Tibial artery (tissue), 4 donors: ENCODE data around the gene SLC25A21.

Experiments
- DNase-seq, 2 donors: peaks; one replicate each; pipeline ENCODE4 v3.0.0-alpha.2; 2019
- H3K27ac ChIP-seq, 2 donors: fragments of 200-600 bp; sonication (generic) in 1 of 2; 1 replicate in 1 of 2; 2 replicates in 1 of 2; pipeline ENCODE4 v1.5.1; 2018 to 2019; ENCODE audit warnings: mild to moderate bottlenecking in 1 of 2
- H3K27me3 ChIP-seq, 2 donors: fragments of 200-600 bp; sonication (generic) in 1 of 2; one replicate each; pipeline versions ENCODE4 v1.5.1 to v1.6.0; 2016 to 2019
- H3K36me3 ChIP-seq, 3 donors: fragments of 200-600 bp; sonication (generic) in 2 of 3; one replicate each; pipeline ENCODE4 v1.5.1; 2016 to 2019; ENCODE audit warnings: mild to moderate bottlenecking in 2 of 3
- H3K4me1 ChIP-seq, 4 donors: fragments of 200-600 bp; sonication (generic) in 2 of 4; 1 replicate in 3 of 4; 2 replicates in 1 of 4; pipeline ENCODE4 v1.5.1; 2016 to 2019
- H3K4me3 ChIP-seq, 2 donors: fragments of 200-600 bp; sonication (generic) in 1 of 2; 1 replicate in 1 of 2; 2 replicates in 1 of 2; pipeline ENCODE4 v1.5.1; 2018 to 2019; ENCODE audit warnings: mild to moderate bottlenecking in 2 of 2
- H3K9me3 ChIP-seq, 3 donors: fragments of 200-600 bp; sonication (generic) in 1 of 3; one replicate each; pipeline ENCODE4 v1.5.1; 2016 to 2019
- intact Hi-C: fragments of 100-400 bp; cut with DNase I; formaldehyde crosslinking; loops from one replicate; pipeline ENCODE4 v1.15.0; 2023; ENCODE audit warnings: low total_unique reads
- TF ChIP-seq, protein P1 (sequence below), 2 experiments: fragments of 200-600 bp in 1 of 2; fragments of 450-650 bp in 1 of 2; IDR thresholded peaks; one replicate each; pipeline ENCODE4 v1.5.1; 2017 to 2019; ENCODE audit warnings: antibody characterized with exemption in 2 of 2, mild to moderate bottlenecking in 1 of 2, moderate library complexity in 1 of 2

The SLC25A21 gene

GRCh38 chr14:36857842-36858445 is 314.5 kb downstream of the SLC25A21 start:
- H3K4me1 ChIP-seq, result peaks cover 0 to 8% (median 3%) of the 10 kb centered on the region in 4 donors
- H3K27ac ChIP-seq, result no peak overlapping the region
- TF ChIP-seq, protein P1, sequence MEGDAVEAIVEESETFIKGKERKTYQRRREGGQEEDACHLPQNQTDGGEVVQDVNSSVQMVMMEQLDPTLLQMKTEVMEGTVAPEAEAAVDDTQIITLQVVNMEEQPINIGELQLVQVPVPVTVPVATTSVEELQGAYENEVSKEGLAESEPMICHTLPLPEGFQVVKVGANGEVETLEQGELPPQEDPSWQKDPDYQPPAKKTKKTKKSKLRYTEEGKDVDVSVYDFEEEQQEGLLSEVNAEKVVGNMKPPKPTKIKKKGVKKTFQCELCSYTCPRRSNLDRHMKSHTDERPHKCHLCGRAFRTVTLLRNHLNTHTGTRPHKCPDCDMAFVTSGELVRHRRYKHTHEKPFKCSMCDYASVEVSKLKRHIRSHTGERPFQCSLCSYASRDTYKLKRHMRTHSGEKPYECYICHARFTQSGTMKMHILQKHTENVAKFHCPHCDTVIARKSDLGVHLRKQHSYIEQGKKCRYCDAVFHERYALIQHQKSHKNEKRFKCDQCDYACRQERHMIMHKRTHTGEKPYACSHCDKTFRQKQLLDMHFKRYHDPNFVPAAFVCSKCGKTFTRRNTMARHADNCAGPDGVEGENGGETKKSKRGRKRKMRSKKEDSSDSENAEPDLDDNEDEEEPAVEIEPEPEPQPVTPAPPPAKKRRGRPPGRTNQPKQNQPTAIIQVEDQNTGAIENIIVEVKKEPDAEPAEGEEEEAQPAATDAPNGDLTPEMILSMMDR (IDR thresholded peaks at IDR 0.05), result no peak
- H3K9me3 ChIP-seq, result no peaks in the 10 kb centered on the region
- intact Hi-C loops, result no loop called here
- H3K4me3 ChIP-seq, result no peak overlapping the region
- no peaks in the 10 kb centered on the region for H3K36me3 ChIP-seq
- no peaks in the 10 kb centered on the region for H3K27me3 ChIP-seq
- peak in 1 of 2 donors; percentile 59 for DNase-seq

DNA sequence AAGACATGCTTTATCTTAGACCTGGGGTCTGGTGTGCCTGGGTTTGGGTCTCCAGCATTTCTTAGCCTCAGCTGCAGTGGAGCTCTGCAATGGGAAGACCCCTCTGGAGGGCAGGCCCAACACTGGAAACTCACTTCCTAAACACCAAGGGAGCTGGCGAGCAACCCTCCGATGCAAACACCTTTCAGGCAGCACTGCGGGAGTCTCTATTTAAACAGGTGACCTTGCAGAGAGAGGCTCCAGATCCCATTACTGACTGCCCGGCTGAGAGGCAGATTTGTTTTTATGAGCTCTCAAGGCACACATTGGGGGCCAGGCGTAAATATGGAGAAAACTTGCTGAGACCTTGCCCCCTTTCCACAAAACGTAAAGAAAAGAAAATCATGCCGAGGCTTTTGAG is 315.3 kb downstream of the SLC25A21 start:
- intact Hi-C loops, result no loop called here

GRCh38 chr14:36856095-36856878 is 316.1 kb downstream of the SLC25A21 start:
- Histone ChIP-seq H3K9me3 (no peaks in the 10 kb centered on the region), H3K4me1 (peaks cover 0 to 8% (median 3%) of the 10 kb centered on the region in 4 donors), H3K27ac (no peak overlapping the region), H3K27me3 (no peaks in the 10 kb centered on the region), H3K36me3 (no peaks in the 10 kb centered on the region), H3K4me3 (no peak overlapping the region)
- no peak for DNase-seq
- TF ChIP-seq, protein P1 (IDR thresholded peaks at IDR 0.05), result no peak
- intact Hi-C loops, result no loop called here

More for the DNA sequence above, 315.3 kb downstream of the SLC25A21 start:
- Histone ChIP-seq H3K4me1 (peaks cover 0 to 8% (median 3%) of the 10 kb centered on the region in 4 donors), H3K27ac (no peak overlapping the region), H3K4me3 (no peak overlapping the region), H3K9me3 (no peaks in the 10 kb centered on the region), H3K27me3 (no peaks in the 10 kb centered on the region), H3K36me3 (no peaks in the 10 kb centered on the region)
- no peak for DNase-seq
- TF ChIP-seq, protein P1 (IDR thresholded peaks at IDR 0.05), result no peak

DNA sequence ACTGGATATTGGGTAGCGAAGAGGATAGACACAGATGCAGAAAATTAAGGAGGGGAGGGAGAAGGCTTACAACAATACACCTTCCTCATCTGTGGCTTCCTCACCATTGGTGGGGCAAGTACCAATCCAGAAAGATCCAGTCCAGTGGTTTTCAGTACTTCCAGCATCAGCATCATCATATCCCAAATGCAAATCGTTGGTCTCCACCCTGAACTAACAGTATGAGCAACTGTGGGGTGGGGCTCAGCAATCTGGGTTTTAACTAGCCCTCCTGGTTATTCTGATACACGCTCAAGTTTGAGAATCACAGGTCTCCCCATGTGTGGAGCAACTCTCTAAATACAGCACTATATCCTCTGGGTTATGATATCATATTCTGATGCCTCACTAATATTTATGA is 317.0 kb downstream of the SLC25A21 start:
- DNase-seq, result no peak
- no peaks in the 10 kb centered on the region for H3K27me3 ChIP-seq
- peaks cover 0 to 8% (median 3%) of the 10 kb centered on the region in 4 donors for H3K4me1 ChIP-seq
- H3K4me3 ChIP-seq, result no peak overlapping the region
- no peaks in the 10 kb centered on the region for H3K9me3 ChIP-seq
- intact Hi-C loops, result no loop called here
- TF ChIP-seq, protein P1 (IDR thresholded peaks at IDR 0.05), result no peak
- no peaks in the 10 kb centered on the region for H3K36me3 ChIP-seq
- H3K27ac ChIP-seq, result no peak overlapping the region

- DNase-seq, result peak in 1 of 2 donors; percentile 50
These were observed 319.3 kb downstream of the SLC25A21 start for GRCh38 chr14:36852981-36853691.

More at GRCh38 chr14:36852981-36853691, 319.3 kb downstream of the SLC25A21 start:
- TF ChIP-seq, protein P1 (IDR thresholded peaks at IDR 0.05), result no peak
- peaks cover 0 to 4% (median 0%) of the 10 kb centered on the region in 4 donors for H3K4me1 ChIP-seq
- intact Hi-C loops, result no loop called here
- no peaks in the 10 kb centered on the region for H3K27me3 ChIP-seq
- H3K27ac ChIP-seq, result no peak overlapping the region
- H3K4me3 ChIP-seq, result no peak overlapping the region
- H3K36me3 ChIP-seq, result no peaks in the 10 kb centered on the region
- no peaks in the 10 kb centered on the region for H3K9me3 ChIP-seq
